Measurements from ENCODE around the gene CIZ1. TPM values are rescaled to one million over a fixed set of nuclear protein-coding genes. Genes with fewer than 3 reads are reported as not detected.
"Not testable (repeated sequence)": the region's sequence is repeated elsewhere in the genome, so short reads cannot be mapped to it uniquely, and the experiment has no call there.

The CIZ1 gene
- total RNA-seq, 1 experiment from 2014 or later = 82.9 TPM

- DNase-seq (ENCODE audit: low read depth) = no peak
Observed at GRCh38 chr9:128149001-128149701, 42.2 kb downstream of the CIZ1 start, which contains the start of gene LCN2. Gene LCN2 (plus strand): TSS chr9:128149453. CDS start chr9:128149526, 73 bp downstream.

- no peak for DNase-seq (ENCODE audit: low read depth)
Observed at GRCh38 chr9:128148509-128149000, 42.8 kb downstream of the CIZ1 start.

- no peak for DNase-seq (ENCODE audit: low read depth)
Observed at GRCh38 chr9:128146591-128147120, 44.7 kb downstream of the CIZ1 start.

GRCh38 chr9:128145951-128146351, 45.4 kb downstream of the CIZ1 start:
- DNase-seq (ENCODE audit: low read depth) = no peak

GRCh38 chr9:128145536-128145935, 45.8 kb downstream of the CIZ1 start:
- DNase-seq (ENCODE audit: low read depth) = no peak

- DNase-seq (ENCODE audit: low read depth) = no peak
Observed at GRCh38 chr9:128144239-128145181, 46.9 kb downstream of the CIZ1 start.

- DNase-seq (ENCODE audit: low read depth) = no peak
Observed at GRCh38 chr9:128143525-128144238, 47.7 kb downstream of the CIZ1 start.

- no peak for DNase-seq (ENCODE audit: low read depth)
Observed at GRCh38 chr9:128142596-128142995, 48.8 kb downstream of the CIZ1 start.

GRCh38 chr9:128142061-128142460, 49.3 kb downstream of the CIZ1 start:
- DNase-seq (ENCODE audit: low read depth) = no peak

GRCh38 chr9:128141604-128142003, 49.8 kb downstream of the CIZ1 start:
- DNase-seq (ENCODE audit: low read depth) = no peak

- DNase-seq (ENCODE audit: low read depth) = no peak
Observed at GRCh38 chr9:128139621-128140020, 51.8 kb downstream of the CIZ1 start.

- no peak for DNase-seq (ENCODE audit: low read depth)
Observed at GRCh38 chr9:128138001-128138400, 53.4 kb downstream of the CIZ1 start.

GRCh38 chr9:128136816-128137793, 54.3 kb downstream of the CIZ1 start:
- peak; percentile 84 for DNase-seq (ENCODE audit: low read depth)

- not testable (repeated sequence) for DNase-seq (ENCODE audit: low read depth)
Observed at GRCh38 chr9:128135561-128135960, 55.8 kb downstream of the CIZ1 start.

- DNase-seq (ENCODE audit: low read depth) = not testable (repeated sequence)
Observed at GRCh38 chr9:128132139-128132538, 59.2 kb downstream of the CIZ1 start.

GRCh38 chr9:128131346-128131745, 60.0 kb downstream of the CIZ1 start:
- DNase-seq (ENCODE audit: low read depth) = not testable (repeated sequence)

- not testable (repeated sequence) for DNase-seq (ENCODE audit: low read depth)
Observed at GRCh38 chr9:128130651-128131050, 60.7 kb downstream of the CIZ1 start.

GRCh38 chr9:128129976-128130590, 61.3 kb downstream of the CIZ1 start:
- not testable (repeated sequence) for DNase-seq (ENCODE audit: low read depth)

- no peak for DNase-seq (ENCODE audit: low read depth)
Observed at GRCh38 chr9:128128836-128129590, 62.4 kb downstream of the CIZ1 start.

Data from HT1080 (cell line).